CD4-positive, alpha-beta T cell (primary cell): ENCODE measurements around the gene FXYD3. TPM values are rescaled to one million over a fixed set of nuclear protein-coding genes. Genes with fewer than 3 reads are reported as not detected.

Experiments
- ATAC-seq: fragments of 200-7000 bp; cut with Tn5 transposase; one replicate; pipeline ENCODE4 v1.10.0; 2022; ENCODE audit warnings: mild to moderate bottlenecking; ENCODE audit not compliant: poor library complexity
- CTCF ChIA-PET: fragments of 350-600 bp; sonication (Branson Sonifier 250); formaldehyde crosslinking; loops from one replicate; lab custom pipeline; 2021; ENCODE audit warnings: antibody characterized with exemption, inconsistent platforms; lab: Charles Lee
- POLR2A ChIA-PET: fragments of 350-600 bp; sonication (Branson Sonifier 250); formaldehyde crosslinking; loops from one replicate; lab custom pipeline; 2021; ENCODE audit warnings: antibody characterized with exemption, inconsistent platforms; lab: Charles Lee
- DNase-seq, 14 experiments: peaks; one replicate each; pipeline ENCODE4 v3.0.0-alpha.2; 2013 to 2020; ENCODE audit warnings: mixed read lengths in 2 of 14
- H3K27ac ChIP-seq, 2 donors: one replicate each; pipeline versions ENCODE4 v1.5.1 to v1.7.0; 2013; ENCODE audit warnings: low read length in 2 of 2, low read depth in 1 of 2, mild to moderate bottlenecking in 1 of 2
- H3K27me3 ChIP-seq, 2 experiments: 1 replicate in 1 of 2; 2 replicates in 1 of 2; pipeline versions ENCODE4 v1.6.1 to v1.7.0; 2013; ENCODE audit warnings: low read length in 2 of 2, control low read depth in 1 of 2, mild to moderate bottlenecking in 1 of 2, moderate library complexity in 1 of 2; ENCODE audit not compliant: insufficient read depth in 2 of 2, control insufficient read depth in 1 of 2
- H3K36me3 ChIP-seq: one replicate; pipeline ENCODE4 v1.6.1; 2013; ENCODE audit warnings: low read length, control low read depth; ENCODE audit not compliant: insufficient read depth
- H3K4me1 ChIP-seq: one replicate; pipeline ENCODE4 v1.6.1; 2013; ENCODE audit warnings: low read length, control low read depth; ENCODE audit not compliant: insufficient read depth
- H3K4me3 ChIP-seq: one replicate; pipeline ENCODE4 v1.5.1; 2013; ENCODE audit warnings: mild to moderate bottlenecking, low read length, moderate library complexity
- H3K9me3 ChIP-seq, 2 experiments: 1 replicate in 1 of 2; 2 replicates in 1 of 2; pipeline versions ENCODE4 v1.6.1 to v1.7.0; 2013; ENCODE audit warnings: low read length in 2 of 2, mild to moderate bottlenecking in 2 of 2, control low read depth in 1 of 2, moderate library complexity in 1 of 2; ENCODE audit not compliant: control insufficient read depth in 1 of 2, insufficient read depth in 1 of 2
- H3K27ac Mint-ChIP-seq: one replicate; pipeline ENCODE4 v1.8.0; 2020; ENCODE audit warnings: mixed read lengths
- H3K27me3 Mint-ChIP-seq: one replicate; pipeline ENCODE4 v1.8.0; 2021; ENCODE audit warnings: mixed read lengths
- H3K36me3 Mint-ChIP-seq: one replicate; pipeline ENCODE4 v1.8.0; 2021; ENCODE audit warnings: low read depth, mixed read lengths
- H3K4me1 Mint-ChIP-seq: one replicate; pipeline ENCODE4 v1.8.0; 2021; ENCODE audit warnings: low read depth, mixed read lengths
- H3K4me3 Mint-ChIP-seq: one replicate; pipeline ENCODE4 v1.8.0; 2020; ENCODE audit warnings: mild to moderate bottlenecking, mixed read lengths
- H3K9me3 Mint-ChIP-seq: one replicate; pipeline ENCODE4 v1.8.0; 2020; ENCODE audit warnings: mixed read lengths
- intact Hi-C, 2 experiments: fragments of 100-400 bp; cut with DNase I in 1 of 2; cut with micrococcal nuclease in 1 of 2; formaldehyde crosslinking; loops; one replicate each; pipeline versions ENCODE4 v1.15.1 to v1.9.0; 2023 to 2025; cut with DNase I, micrococcal nuclease
- total RNA-seq, 174 experiments: library from RNA in 2 of 174; stranded (reverse) in 2 of 174; gene quantifications; one replicate each; pipeline ENCODE4 v1.2.3 and lab custom pipeline; 2021 to 2026
- TF ChIP-seq, protein P1 (sequence below): fragments of 200-600 bp; IDR thresholded peaks from one replicate; pipeline ENCODE4 v1.8.0; 2022; ENCODE audit warnings: antibody characterized with exemption, mild to moderate bottlenecking

Gene FXYD3
- total RNA-seq, 2 experiments from 2014 or later: not detected

GRCh38 chr19:35075202-35076025 is 40.2 kb upstream of the FXYD3 start:
- no peak overlapping the region for H3K4me3 Mint-ChIP-seq
- H3K27me3 Mint-ChIP-seq: peaks cover 5% of the 10 kb centered on the region
- no peaks in the 10 kb centered on the region for H3K36me3 Mint-ChIP-seq
- no peaks in the 10 kb centered on the region for H3K9me3 Mint-ChIP-seq
- intact Hi-C loops: no loop called here
- POLR2A ChIA-PET: no interaction called here
- Histone ChIP-seq H3K27ac (no peak overlapping the region), H3K27me3 (peaks cover 0 to under 1% of the 10 kb centered on the region in 2 experiments), H3K36me3 (no peaks in the 10 kb centered on the region), H3K9me3 (peaks cover 3 to 7% of the 10 kb centered on the region in 2 experiments), H3K4me3 (no peak overlapping the region), H3K4me1 (no peaks in the 10 kb centered on the region)
- CTCF ChIA-PET: no interaction called here
- no peak overlapping the region for H3K27ac Mint-ChIP-seq
- ATAC-seq: no peak
- no peaks in the 10 kb centered on the region for H3K4me1 Mint-ChIP-seq
- DNase-seq: no peak
- TF ChIP-seq, protein P1, sequence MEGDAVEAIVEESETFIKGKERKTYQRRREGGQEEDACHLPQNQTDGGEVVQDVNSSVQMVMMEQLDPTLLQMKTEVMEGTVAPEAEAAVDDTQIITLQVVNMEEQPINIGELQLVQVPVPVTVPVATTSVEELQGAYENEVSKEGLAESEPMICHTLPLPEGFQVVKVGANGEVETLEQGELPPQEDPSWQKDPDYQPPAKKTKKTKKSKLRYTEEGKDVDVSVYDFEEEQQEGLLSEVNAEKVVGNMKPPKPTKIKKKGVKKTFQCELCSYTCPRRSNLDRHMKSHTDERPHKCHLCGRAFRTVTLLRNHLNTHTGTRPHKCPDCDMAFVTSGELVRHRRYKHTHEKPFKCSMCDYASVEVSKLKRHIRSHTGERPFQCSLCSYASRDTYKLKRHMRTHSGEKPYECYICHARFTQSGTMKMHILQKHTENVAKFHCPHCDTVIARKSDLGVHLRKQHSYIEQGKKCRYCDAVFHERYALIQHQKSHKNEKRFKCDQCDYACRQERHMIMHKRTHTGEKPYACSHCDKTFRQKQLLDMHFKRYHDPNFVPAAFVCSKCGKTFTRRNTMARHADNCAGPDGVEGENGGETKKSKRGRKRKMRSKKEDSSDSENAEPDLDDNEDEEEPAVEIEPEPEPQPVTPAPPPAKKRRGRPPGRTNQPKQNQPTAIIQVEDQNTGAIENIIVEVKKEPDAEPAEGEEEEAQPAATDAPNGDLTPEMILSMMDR: no peak

- CTCF ChIA-PET: no interaction called here
- Mint-ChIP-seq H3K4me1 (no peaks in the 10 kb centered on the region), H3K36me3 (no peaks in the 10 kb centered on the region), H3K4me3 (no peak overlapping the region), H3K9me3 (no peaks in the 10 kb centered on the region), H3K27ac (no peak overlapping the region), H3K27me3 (peaks cover 5% of the 10 kb centered on the region)
- no peaks in the 10 kb centered on the region for H3K36me3 ChIP-seq
- POLR2A ChIA-PET: no interaction called here
- no peak overlapping the region for H3K27ac ChIP-seq
- TF ChIP-seq, protein P1: no peak
- DNase-seq: no peak
- H3K4me3 ChIP-seq: no peak overlapping the region
- H3K27me3 ChIP-seq: no peaks in the 10 kb centered on the region
- no peak for ATAC-seq
- peaks cover 0 to 4% of the 10 kb centered on the region in 2 experiments for H3K9me3 ChIP-seq
- intact Hi-C loops: no loop called here
- H3K4me1 ChIP-seq: no peaks in the 10 kb centered on the region
Measured at GRCh38 chr19:35076026-35076370, 39.6 kb upstream of the FXYD3 start.

DNA sequence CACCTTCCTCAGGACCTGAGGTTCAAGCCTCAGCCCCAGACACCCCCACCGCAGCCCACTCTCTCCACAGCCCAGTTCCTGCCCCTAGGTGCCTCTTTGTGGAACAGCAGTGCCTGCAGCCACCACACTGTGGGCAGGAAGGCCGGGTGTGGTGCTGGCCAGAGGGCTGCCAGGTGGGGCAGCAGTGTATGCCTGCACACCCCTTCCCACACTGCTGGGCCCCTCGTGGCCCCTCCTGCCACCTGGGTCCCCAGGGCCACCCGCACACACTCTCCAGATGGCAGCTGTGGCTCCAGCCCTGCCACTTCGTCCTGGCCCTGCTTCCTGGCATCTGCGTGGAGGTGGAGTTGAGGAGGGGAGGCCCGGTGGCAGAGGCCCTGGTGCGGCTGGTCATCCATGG is 39.0 kb upstream of the FXYD3 start:
- TF ChIP-seq, protein P1: no peak
- CTCF ChIA-PET: no interaction called here
- H3K4me1 Mint-ChIP-seq: no peaks in the 10 kb centered on the region
- intact Hi-C loops: no loop called here
- no peak overlapping the region for H3K27ac Mint-ChIP-seq
- H3K27me3 ChIP-seq: no peaks in the 10 kb centered on the region
- H3K36me3 ChIP-seq: no peaks in the 10 kb centered on the region
- H3K4me1 ChIP-seq: no peaks in the 10 kb centered on the region
- DNase-seq: no peak
- H3K4me3 Mint-ChIP-seq: no peak overlapping the region
- POLR2A ChIA-PET: no interaction called here
- peaks cover 5% of the 10 kb centered on the region for H3K27me3 Mint-ChIP-seq
- H3K9me3 Mint-ChIP-seq: no peaks in the 10 kb centered on the region
- peaks cover 0 to 4% of the 10 kb centered on the region in 2 experiments for H3K9me3 ChIP-seq
- H3K4me3 ChIP-seq: no peak overlapping the region
- no peak overlapping the region for H3K27ac ChIP-seq
- no peak for ATAC-seq
- no peaks in the 10 kb centered on the region for H3K36me3 Mint-ChIP-seq
